Stromal cell of bone marrow (primary cell): Measurements from ENCODE around the gene WDFY1.
A peak's percentile ranks its signal among the peaks of the same experiment; 100 is the strongest.

ENCODE experiments used
- DNase-seq: peaks from one replicate; pipeline ENCODE4 v3.0.0-alpha.2; 2012; ENCODE audit warnings: low read depth

The WDFY1 gene, protein sequence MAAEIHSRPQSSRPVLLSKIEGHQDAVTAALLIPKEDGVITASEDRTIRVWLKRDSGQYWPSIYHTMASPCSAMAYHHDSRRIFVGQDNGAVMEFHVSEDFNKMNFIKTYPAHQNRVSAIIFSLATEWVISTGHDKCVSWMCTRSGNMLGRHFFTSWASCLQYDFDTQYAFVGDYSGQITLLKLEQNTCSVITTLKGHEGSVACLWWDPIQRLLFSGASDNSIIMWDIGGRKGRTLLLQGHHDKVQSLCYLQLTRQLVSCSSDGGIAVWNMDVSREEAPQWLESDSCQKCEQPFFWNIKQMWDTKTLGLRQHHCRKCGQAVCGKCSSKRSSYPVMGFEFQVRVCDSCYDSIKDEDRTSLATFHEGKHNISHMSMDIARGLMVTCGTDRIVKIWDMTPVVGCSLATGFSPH

DNA sequence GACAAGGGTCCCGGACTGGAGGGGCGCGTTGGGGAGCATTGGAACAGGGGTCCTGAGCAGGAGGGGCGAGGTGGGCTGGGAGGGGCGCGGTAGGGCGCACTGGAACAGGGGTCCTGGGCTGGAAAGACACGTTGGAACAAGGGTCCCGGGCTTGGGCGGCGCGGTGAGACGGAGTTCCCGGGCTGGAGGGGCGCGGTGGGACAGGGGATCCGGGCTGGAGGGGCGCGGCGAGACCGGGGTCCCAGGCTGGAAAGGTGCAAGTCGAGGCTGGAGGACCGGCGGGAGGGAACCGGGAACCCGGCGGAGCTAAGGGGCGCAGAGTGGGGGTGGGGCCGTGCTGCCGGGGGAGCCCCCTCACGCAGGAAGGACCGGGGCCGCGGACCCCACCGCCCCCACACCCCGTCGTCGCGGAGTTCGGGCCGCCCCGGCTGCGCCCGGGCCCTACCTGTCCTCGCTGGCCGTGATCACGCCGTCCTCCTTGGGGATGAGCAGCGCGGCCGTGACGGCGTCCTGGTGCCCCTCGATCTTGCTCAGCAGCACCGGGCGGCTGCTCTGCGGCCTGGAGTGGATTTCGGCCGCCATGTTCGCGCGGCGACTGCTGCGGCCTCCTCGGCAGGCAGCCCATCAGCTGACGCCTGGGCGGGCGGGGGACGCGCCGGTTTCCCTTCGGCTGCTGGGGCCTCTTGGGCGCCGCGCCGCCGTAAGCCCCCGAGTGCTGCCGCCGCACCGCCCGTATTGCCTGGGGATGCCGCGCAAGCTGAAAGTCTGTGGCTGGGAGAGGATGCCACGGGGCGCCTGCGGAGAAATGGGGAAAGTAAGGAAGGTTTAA is at the start of gene WDFY1:
Gene WDFY1 (minus strand): TSS at position 633 of the 829 bp plus-strand sequence. CDS start 51 bp downstream, at position 582.
- DNase-seq, result peak; percentile 81

GRCh38 chr2:223994562-223995162 is 49.5 kb upstream of the WDFY1 start:
- DNase-seq, result no peak

- DNase-seq, result peak; percentile 75
Measured at GRCh38 chr2:223993634-223994232, 48.6 kb upstream of the WDFY1 start.

DNA sequence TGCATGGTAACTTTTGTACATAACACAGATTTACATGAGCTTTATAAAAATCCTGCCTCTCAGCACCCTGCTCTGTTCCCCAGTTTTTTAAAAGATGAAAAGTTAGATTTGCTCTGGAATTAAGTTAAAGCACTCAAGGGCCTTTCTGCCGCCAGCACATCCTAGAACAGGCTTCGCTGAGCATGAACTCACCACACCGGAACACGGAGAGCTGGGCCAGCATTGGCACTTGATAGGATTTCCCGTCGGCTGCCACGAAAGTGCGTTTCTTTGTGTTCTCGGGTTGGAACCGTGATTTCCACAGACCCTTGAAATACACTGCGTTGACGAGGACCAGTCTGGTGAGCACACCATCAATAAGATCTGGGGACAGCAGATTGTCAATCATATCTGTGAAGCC is 46.5 kb upstream of the WDFY1 start:
- no peak for DNase-seq

DNA sequence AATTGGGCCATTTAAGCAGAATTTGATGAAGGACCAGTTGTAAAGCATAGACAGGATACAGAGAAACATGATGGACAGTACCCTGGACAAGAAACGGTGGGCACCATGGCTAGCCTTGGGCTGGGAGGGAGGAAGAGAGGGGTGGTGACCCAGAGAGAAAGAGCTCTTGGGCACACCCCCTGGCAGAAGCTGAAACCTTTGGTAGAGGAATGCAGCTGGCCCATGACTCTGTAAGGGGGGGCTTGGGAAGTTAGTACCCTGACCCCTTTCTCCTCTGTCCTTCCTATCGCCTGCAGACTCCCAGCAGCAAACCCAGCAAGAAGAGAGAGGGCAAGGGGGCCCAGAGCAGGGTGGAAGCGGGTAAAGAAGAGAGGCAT is 44.7 kb upstream of the WDFY1 start:
- DNase-seq, result no peak

DNA sequence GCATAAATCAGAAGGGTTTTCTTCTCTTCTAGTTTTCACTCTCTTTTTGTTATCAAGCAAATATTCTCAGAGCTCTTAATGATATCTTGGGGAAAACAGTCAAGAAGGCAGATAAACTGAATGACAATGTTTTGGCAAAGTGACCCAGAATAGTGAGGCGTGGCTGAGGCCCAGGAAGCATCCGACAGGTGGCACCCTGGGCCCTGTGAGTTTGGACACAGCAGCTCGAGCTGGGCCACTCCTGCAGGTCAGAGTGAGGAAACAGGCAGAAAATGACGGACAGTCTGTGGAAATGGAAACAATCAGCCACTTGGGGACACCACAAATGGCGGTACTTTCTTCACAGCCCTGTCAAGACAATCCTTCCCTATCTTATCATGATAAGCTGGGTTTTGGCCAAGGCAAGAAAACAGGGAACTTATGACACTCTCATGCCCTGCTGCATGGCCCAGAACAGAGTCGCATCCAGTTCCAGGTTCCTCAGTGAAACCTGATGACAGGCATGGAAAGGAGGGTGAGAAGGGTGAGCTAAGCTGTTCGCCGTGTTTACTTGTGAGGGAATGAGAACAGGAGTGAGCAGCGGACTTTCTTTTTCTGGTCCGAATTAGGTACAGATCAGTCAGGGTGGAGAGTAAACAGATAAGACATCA is 44.2 kb upstream of the WDFY1 start:
- no peak for DNase-seq

DNA sequence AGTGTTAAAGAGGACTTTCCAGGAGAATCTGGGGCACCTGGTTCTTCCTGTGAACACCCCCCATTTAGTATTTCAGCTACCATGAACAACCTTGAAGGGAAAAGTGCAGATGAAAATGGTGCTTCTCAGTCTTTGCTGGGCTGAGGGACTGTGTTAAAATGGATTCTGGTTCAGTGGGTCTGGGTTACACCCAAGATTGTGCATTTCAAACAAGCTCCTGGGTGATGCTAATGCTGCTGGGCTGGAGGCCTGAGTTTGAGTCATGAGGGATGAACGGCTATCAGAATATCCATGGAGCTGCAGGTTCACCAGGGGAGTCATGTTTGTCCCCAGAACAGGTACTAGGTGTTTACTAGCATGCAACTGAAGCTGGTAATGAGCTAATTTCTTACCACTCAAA is 36.1 kb upstream of the WDFY1 start:
- no peak for DNase-seq

DNA sequence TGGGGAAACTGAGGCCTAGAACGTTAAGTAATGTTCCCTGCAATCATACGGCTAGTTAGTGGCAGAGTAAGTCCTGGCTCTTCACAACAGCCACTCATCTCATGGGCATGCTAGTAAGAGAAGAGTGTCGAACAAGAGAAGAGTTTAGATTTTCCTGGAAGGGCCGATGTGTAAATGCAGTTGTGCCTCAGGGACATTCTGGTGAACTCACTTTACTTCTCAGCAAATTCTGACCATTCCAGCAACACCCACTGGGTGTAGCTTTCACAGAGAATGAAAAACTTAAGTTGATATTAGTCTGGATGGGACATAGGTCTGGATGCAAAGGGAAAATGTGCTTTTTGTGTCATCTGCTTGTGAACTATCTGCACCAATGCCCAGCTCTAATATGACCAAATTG is 35.7 kb upstream of the WDFY1 start:
- DNase-seq, result no peak

GRCh38 chr2:223980397-223980735 is 35.2 kb upstream of the WDFY1 start:
- DNase-seq, result no peak

DNA sequence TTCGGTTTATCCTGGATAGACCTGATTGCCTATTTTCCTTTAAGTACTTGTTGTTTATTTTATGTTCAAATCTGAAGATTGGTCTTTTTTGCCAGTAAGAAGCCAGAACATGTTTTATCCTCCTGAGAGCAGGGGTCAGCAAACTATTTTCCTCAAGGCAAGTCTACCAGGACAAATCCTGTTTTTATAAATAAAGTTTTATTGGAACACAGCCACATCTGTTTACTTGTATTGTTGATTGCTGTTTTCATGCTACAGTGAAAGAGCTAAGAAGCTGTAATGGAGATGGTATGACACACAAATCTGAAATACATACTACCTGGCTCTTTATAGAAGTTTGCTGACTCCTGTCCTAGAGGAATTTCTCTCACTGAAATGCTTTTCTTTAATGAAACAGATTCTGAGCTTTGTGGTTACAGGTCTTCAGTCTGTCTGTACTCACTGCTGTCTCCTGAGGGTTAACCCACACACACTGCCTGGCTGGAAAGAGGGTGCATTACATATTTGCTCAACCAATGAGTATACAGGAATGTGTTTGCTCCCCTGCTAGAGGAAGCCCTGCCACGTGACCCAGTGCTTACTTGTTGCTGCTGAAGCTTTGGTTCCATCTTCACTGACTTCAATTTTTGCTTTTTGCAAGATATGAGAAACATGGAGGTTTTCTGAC is 34.7 kb upstream of the WDFY1 start:
- no peak for DNase-seq

- DNase-seq, result no peak
Measured at GRCh38 chr2:223978451-223978850, 33.3 kb upstream of the WDFY1 start.

DNA sequence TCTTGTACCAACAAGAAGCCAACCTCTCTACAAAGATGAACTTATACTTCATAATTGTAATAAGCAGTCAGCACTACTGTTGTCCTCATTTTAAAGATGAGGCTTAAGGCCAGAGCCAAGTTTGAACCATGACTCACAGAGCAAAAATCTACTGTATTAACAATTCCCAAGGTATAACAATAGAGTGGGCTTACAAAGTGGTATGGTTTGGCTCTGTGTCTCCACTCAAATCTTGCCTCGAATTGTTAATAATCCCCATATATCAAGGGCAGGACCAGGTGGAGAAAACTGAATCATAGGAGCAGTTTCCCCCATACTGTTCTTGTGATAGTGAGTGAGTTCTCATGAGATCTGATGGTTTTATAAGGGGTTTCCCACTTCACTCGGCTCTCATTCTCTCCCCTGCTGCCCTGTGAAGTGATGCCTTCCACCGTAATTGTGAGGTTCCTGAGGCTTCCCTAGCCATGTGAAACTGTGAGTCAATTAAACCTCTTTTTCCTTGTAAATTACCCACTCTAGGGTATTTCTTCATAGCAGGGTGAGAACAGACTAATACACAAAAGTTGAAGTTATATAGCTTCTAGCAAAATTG is 31.6 kb upstream of the WDFY1 start:
- no peak for DNase-seq

DNA sequence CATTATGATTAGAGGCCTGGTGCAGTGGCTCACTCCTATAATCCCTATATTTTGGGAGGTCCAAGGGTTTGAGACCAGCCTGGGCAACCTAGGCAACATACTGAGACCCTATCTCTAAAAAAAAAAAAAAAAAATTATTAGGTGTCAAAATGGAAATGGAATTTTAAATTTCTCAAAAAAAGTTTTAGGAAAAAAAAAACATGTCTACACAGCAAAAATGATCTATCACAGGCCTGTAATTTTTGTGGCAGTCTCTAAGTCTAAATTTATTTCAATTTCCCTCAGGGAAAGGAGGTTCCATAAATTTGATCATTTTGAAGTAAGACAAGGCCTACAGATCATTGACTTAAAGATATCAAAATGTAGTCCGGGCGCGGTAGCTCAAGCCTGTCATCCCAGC is 28.5 kb upstream of the WDFY1 start:
- DNase-seq, result no peak

DNA sequence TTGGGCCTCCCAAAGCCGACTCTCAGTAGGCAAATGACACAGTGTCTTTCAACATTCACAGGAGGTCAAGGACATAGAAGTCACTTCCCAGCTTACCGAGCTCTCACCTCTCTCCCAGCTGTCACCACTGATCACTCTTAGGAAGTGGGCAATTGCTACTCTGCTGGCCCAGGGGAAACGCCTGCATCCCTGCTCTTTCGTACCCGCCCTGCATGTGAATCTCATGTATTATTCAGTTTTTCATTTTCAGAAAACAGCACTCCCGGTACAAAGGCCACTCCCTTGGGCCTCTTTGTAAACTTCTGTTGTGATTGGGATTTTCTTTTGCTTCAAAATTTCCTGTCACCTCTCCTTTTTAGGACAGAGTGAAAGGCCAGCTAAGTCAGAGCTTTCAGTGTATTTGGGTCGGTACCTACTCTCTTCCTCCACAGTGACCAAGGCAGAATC is 27.5 kb upstream of the WDFY1 start:
- DNase-seq, result no peak

DNA sequence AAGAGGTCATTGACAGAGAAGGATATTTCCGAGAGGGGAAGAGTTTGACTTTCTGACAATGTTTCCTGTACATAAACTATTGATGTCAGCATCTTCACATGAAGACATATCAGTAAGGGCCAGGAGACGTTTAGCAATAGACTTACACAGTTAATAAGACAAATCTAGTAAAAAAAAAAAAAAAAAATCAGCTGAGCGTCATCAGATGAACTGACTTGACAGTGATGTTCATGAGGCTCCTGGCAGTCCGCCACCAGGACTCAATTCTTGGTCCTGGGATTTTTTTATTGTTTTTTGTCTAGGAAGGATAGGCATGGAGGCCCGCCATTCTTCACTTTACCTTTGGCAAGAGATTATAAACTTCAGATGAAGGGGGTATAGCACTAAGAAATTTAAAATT is 26.6 kb upstream of the WDFY1 start:
- no peak for DNase-seq

- DNase-seq, result peak; percentile 47
Measured at GRCh38 chr2:223970343-223971128, 25.4 kb upstream of the WDFY1 start.

DNA sequence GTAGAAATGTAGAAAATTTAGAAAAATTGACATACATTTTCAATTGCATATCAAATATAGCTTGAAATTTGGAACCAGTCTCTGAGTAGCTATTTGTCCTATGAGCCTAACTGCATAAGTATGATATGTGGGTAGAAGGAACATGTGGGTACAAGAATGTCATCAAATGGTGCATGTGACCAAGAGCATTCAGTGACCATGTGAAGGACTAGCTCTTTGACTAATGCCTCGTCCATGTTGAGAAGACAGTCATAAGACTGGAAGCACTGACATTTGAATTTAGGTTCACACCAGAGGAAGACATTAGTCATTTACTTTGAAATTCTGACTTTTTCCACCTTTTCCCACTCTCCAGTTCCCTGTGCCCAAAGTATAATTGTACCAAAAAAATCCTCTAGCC is 24.7 kb upstream of the WDFY1 start:
- DNase-seq, result no peak

DNA sequence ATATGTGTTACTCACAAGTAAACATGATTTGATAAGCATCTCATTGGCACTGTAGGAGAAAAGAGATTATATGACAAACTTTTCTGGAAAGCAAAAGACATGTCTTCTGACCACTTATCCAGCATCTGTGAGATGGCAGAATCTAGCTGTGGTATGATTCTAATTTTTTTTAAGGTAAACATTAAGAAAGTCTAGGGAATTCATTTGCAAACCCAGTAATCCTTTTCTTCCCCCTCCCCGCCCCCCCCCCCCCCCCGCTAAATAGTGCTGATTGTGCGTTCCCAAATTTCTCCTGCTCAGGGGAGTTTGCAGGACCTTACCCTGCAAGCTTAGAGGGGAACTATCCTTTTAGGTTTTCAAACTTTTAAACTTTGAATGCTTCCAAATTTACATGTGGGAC is 24.2 kb upstream of the WDFY1 start:
- no peak for DNase-seq

DNA sequence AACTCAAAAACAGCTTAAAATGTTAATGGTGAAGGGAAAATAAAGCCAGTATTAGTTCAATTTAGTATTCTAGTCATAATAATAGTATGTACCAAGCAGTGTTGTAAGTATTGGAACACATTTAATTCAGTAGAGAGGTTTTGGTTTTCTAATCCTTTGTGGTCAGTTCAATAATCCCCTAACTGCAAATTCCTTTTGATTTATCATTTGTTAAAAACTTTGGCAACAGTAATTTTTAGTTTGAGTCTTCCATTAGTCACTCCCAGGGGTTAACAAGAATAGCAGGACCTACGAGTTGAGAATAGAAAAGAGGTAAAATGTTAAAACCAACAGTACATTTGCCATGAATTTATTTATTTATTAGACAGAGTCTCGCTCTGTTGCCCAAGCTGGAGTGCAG is 22.8 kb upstream of the WDFY1 start:
- peak; percentile 65 for DNase-seq

DNA sequence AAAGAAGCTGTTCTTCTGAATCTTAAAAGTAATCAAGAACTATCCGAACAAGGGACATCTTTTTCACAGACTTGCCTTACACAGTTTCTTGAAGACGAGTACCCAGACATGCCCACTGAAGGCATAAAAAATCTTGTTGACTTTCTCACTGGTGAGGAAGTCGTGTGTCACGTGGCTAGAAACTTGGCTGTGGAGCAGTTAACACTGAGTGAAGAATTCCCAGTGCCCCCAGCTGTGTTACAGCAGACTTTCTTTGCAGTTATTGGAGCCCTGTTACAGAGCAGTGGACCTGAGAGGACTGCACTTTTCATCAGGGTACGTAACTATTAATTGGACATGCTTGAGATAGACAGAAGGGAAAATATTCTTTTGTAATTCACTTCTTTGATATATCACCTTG is 14.6 kb upstream of the WDFY1 start:
- no peak for DNase-seq
